Right lobe of liver (tissue), 4 donors: ENCODE measurements around the gene ARID4B.

Experiments used
- CTCF ChIP-seq, 4 donors: fragments of 200-600 bp in 3 of 4; fragments of 450-650 bp in 1 of 4; IDR thresholded peaks; one replicate each; pipeline versions ENCODE4 v1.5.1 to v1.8.0; 2016 to 2022; ENCODE audit warnings: antibody characterized with exemption in 4 of 4, mild to moderate bottlenecking in 2 of 4
- POLR2A ChIP-seq: fragments of 450-650 bp; IDR thresholded peaks from one replicate; pipeline ENCODE4 v1.6.1; 2017; ENCODE audit warnings: antibody characterized with exemption, mild to moderate bottlenecking
- donor health status: DM: no; HTN: no; CAD: no.
- donor health status: DM: no; HTN: no; CAD: no.
- donor health status: DM: no; HTN: yes; CAD: no.

GRCh38 chr1:235227414-235227813 lies 100.6 kb downstream of the ARID4B start:
- no peak for TF ChIP-seq CTCF (IDR thresholded peaks at IDR 0.05)
- TF ChIP-seq POLR2A: no peak
